NCI-H1105 (cell line): ENCODE data around the gene NFAT5.
"Not testable (repeated sequence)": the region's sequence is repeated elsewhere in the genome, so short reads cannot be mapped to it uniquely, and the experiment has no call there.

Experiments
- DNase-seq: peaks from one replicate; lab custom pipeline; 2025; lab: John Stamatoyannopoulos, UW

The NFAT5 gene, protein sequence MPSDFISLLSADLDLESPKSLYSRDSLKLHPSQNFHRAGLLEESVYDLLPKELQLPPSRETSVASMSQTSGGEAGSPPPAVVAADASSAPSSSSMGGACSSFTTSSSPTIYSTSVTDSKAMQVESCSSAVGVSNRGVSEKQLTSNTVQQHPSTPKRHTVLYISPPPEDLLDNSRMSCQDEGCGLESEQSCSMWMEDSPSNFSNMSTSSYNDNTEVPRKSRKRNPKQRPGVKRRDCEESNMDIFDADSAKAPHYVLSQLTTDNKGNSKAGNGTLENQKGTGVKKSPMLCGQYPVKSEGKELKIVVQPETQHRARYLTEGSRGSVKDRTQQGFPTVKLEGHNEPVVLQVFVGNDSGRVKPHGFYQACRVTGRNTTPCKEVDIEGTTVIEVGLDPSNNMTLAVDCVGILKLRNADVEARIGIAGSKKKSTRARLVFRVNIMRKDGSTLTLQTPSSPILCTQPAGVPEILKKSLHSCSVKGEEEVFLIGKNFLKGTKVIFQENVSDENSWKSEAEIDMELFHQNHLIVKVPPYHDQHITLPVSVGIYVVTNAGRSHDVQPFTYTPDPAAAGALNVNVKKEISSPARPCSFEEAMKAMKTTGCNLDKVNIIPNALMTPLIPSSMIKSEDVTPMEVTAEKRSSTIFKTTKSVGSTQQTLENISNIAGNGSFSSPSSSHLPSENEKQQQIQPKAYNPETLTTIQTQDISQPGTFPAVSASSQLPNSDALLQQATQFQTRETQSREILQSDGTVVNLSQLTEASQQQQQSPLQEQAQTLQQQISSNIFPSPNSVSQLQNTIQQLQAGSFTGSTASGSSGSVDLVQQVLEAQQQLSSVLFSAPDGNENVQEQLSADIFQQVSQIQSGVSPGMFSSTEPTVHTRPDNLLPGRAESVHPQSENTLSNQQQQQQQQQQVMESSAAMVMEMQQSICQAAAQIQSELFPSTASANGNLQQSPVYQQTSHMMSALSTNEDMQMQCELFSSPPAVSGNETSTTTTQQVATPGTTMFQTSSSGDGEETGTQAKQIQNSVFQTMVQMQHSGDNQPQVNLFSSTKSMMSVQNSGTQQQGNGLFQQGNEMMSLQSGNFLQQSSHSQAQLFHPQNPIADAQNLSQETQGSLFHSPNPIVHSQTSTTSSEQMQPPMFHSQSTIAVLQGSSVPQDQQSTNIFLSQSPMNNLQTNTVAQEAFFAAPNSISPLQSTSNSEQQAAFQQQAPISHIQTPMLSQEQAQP (N-terminal part only)

DNA sequence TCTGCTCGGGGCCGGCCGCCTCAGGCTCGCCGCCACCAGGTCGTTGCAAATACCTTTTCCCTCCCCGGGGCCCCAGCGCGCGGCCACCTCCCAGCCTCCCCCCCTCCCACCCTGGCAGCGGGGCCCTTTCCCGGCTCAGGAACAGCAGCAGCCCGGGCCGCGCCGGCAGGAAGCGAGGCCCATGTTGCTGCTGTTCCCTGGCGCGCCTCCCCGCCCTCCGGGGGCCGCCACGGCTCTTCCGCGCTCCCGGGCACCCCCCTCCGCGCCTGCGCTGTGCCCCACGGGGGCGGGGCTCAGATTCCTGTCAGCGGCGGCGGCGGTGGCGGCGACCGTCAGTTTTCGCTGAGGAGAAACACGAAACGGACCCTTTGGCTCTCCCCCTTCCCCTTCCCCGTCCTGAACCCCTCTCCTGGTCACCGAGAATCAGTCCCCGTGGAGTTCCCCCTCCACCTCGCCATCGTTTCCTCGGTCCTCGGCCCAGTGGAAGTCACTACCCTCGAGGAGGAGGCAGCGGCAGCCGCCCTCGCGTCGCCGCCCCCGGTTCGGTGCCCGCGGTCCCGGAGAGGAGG lies at the start of gene NFAT5:
TSS of gene NFAT5 (plus strand) at position 296 of the 569 bp plus-strand sequence. CDS start 336 bp downstream, outside the sequence.
- peak; percentile 52 for DNase-seq

DNA sequence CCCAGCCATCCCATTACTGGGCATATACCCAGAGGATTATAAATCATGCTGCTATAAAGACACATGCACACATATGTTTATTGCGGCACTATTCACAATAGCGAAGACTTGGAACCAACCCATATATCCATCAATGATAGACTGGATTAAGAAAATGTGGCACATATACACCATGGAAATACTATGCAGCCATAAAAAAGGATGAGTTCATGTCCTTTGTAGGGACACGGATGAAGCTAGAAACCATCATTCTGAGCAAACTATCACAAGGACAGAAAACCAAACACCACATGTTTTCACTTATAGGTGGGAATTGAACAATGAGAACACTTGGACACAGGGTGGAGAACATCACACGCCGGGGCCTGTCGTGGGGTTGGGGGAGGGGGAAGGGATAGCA lies 47.9 kb upstream of the NFAT5 start:
- not testable (repeated sequence) for DNase-seq

DNA sequence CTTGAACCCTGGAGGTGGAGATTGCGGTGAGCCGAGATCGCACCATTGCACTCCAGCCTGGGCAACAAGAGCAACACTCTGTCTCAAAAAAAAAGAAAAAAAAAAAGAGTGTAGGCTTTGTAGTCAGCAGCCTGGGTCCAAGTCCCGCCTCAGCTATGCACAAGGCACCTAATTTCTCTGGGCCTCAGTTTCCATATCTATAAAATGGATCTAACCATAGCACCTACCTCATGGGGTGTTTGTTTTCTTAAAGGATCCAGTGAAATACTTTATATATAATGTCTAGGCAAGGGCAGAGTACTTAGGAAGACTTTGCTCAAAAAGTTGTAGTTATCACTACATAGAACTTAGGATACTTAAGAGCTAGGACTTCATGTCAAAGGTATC lies 45.4 kb upstream of the NFAT5 start:
- DNase-seq, result no peak

DNA sequence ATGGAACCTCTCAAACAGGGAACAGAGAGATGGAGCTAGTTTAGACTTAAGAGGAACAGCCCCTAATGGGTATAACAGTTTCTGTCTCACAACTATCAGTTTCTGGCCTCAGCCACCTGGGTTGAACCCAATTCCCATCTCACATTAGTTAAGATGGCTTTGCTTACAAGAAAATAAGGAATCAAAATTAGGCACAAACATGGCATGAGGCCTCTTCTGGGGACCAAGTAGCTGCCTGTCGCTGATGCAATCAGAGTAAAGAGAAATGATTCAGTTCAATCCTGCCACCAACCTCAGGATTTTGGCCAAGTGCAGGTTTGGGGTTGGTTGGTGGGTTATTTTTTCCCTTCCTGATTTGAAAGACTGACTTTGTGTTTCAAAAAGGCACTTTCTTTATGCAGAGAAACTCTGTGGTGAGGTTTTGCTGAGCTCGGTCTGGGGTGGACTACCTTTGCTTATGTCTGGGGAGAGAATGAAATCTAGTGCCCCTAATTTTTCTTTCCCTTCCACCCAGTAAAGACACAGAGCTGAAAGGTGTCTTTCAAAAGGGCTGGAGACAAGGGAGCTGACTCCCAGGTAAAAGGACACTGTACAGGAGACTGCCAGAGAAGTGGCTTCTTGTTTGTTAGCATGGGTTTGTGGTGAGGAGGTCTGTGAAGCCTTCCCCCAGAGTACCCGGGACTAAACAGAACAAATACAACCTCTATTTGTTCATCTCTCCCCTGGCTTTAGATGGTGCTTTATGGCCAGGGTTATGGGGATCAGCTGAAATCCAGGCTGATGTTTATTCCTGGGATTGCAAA lies 44.8 kb upstream of the NFAT5 start:
- DNase-seq, result no peak

DNA sequence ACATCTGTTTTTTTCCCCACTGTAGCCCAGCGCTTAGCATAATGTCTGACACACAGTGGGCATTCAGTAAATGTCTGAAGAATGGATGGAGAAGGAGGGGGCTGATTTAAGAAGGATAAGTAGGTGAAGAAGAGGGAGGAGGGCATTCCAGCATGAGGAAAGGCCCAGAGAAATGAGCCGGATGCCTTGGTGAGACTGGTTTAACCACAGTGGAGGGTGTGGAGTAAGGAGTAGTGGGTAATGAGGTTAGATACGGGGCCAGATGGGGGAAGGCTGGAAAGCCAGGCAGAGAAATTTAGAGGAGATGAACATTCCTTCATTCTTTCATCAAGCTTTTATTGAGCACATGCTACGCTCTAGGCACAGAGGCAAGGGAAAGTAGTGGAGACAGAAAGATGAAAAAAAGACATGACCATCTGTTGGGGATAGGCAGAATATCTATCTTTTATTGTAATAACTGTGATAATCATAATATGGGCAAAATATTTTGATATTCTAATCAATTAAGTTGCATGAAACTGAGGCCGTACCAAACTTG lies 43.7 kb upstream of the NFAT5 start:
- DNase-seq, result no peak

DNA sequence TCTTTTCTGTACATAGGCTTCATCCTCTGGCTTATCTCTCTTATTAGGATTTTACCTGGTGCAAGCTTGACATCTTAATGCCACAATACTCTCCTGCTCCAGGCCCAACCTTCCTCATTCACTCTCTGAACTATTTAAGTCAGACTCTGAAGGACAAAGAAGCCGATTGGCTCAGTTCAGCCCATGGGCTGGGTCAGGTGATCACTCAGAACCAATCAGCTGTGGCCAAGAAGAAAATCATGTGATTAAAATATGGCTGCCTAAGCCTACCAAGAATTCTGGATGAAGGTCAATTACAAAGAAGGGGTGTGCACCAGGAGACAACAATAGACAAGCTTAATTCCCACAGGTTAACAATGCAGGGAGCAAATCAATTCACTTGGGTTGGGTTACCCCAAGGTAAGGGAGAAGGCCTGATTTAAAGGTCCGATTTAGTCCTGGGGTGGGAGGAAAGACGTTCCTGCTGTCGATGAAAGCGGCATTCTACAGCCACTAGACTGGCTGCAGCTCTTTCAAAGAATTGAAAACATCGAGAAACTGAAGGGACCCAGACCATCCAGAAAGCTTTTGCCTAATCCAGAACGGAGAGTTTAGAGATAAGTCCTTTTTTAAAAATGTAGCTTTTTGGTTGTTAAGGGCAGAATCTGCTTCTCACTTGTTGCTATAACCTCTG lies 42.9 kb upstream of the NFAT5 start:
- DNase-seq, result no peak

DNA sequence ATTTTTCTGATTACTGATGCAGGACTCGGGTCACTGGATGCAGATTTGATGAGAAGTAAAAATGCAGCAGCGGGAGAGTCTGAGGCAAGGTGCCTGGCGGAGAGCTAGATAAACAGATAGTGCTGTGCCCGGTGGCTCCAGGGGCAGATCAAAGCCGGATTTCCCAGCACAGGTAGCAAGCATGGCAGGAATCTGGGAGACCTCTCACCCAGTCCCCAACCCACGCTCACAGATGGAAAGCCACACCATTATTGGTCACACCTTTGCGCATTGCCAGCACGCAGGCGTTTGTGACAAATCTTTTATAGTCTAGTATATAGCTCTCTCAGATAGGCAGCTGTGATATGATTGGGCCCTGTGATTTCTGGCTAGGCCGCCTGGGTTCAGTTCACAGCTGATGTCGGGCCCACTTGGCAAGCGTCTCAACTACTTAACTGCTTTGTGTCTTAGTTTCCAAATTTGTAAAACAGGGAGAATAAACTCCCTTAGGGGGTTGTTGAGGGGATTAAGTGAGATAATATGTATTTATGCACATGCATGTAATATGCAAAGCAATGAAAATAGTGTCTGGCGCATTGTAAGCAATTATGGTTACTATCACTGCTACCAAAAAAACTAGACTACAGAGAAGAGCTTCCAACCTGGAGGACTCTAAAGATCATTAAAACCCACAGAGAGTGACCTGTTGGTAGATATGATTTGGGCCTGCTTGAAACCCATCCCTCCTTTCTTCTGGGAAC lies 42.0 kb upstream of the NFAT5 start:
- no peak for DNase-seq

DNA sequence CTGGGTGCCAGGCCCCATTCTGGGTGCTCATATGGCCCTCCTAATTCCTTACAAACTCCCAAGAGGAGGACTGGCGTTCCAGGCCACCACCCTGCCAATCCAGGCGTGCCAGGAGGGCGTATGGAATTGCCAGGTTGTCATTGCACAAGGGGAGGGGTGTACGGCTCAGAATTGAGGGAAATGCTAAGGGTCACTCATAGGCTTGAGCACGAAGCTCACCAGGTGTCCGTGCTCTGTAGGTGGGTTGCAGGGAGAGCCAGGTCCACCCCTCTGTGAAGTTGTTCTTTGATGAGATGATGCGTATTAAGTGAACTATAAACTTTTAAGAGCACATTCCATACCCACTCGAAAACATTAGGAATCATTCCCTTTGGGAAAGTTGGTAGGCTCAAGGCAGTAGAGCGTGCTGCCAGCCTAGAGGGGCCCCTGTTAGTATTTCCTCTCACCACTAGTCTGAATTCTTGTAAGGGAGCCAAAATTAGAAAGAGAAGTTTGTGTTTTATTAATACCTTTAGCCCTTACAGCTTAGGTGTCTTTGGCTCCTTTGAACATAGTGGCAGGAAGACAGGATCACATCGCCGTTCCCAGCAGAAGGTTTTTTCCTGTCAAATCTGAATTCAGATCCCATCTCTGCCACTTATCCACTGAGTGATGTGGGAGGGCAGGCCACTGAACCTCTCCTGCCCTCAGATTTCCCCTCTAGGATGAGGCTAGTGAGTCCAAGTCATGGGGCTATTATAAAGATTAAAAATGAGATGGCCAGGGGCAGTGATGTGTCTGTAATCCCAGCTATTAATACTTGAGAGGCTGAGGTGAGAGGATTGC lies 38.7 kb upstream of the NFAT5 start:
- DNase-seq, result no peak

DNA sequence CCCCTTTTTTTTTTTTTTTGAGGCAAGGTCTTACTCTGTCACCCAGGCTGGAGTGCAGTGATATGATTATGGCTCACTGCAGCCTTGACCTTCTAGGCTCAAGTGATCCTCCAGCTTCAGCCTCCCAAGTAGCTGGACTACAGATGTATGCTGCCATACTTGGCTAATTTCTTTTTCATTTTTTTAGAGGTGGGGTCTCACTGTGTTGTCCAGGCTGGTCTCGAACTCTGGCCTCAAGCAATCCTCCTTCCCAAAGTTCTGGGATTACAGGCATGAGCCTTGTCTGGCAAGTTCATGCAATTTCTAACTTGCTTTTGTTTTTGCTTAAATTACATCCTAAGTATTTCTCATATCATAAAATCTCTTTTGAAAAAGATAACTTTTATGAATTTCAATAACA lies 33.8 kb upstream of the NFAT5 start:
- no peak for DNase-seq

DNA sequence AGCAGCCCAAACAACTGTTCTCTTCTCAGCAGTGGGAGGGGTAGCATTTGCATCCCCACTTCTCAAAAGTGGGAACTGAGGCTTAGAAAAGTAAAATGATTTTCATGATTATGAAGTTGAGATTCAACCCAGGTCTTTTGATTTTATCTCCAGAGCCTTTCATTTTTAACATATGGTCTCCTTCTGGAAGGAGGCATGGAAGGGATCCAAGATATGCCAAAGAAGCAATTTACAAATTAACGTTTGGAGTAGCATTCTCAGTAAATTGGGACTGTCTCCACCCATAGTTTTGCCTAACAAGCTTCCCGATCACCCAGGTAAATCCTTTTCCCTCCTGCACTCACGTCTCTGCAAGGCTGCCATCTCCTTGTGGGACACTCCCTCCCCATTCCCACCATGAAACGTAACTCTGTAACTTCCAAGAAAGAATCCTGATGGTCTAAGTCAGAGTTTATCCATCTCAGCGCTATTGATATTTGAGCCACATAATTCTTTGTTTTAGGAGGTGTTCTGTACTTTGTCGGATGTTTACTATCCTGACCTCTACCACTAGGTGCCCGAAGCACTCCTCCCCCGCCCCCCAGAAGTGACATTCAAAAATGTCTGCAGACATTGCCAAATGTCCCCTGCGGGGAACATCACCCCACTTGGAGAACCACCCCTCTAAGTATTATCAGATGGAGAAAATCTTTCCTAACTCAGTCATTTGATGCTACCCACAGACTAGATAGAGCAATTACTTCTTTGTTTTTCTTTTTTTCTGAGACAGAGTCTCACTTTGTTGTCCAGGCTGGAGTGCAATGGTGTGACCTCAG lies 32.9 kb upstream of the NFAT5 start:
- DNase-seq, result no peak

DNA sequence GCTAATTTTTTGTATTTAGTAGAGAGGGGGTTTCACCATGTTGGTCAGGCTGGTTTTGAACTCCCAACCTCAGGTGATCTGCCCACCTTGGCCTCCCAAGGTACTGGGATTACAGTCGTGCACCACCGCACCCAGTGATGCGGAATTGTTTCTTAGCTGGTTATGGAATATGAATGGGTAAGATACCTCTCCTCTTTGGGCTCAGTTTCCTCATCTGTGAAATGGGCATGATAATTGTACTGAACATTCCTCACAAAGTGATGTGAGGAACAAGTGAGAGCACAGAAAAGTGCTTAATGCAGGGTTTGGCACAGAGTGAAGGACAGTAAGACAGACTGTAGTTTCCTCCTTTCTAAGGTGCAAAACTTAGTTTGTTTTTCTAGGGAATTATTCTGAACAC lies 31.0 kb upstream of the NFAT5 start:
- DNase-seq, result no peak

DNA sequence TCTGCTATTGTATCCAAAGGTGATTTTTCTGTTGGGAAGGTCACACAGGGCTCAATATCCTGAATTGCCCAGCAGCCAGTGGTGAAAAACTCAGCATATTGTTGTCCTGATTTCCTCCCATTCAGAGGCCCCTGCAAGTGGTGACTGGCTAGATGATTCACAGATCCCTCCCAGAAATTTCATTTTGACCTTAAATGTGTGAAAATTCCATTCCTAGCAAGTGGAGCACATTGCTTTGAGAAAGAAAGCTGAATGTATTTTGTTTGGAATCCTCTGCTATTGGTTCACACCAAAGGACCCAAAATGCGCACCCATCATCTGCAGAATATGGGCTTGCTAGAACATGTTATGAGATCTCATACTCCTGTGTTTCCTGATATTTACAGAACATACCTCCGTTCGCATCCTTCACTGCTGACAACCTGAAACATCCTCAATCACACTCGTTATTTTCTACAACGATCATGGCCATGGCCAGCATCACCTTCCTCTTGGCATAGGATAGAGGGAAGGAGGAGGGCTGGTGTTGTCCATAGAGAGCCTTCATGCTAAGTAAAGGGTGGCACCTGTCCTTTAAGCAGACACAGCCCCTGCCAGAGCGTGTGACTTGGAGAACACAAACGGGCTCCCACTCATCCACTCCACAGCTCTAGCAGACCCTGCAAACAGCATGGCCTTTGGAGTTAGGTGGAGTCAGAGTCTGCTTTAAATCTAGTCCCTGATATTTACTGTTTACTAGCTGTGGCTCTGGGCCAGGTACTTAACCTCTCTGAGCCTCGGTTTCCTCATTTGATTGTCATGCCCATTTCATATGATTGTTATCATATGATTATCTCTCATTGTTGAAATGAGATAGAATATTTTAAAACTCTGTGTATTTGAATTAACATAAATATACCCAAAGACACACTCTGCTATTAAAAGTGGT lies 30.4 kb upstream of the NFAT5 start:
- DNase-seq, result no peak

DNA sequence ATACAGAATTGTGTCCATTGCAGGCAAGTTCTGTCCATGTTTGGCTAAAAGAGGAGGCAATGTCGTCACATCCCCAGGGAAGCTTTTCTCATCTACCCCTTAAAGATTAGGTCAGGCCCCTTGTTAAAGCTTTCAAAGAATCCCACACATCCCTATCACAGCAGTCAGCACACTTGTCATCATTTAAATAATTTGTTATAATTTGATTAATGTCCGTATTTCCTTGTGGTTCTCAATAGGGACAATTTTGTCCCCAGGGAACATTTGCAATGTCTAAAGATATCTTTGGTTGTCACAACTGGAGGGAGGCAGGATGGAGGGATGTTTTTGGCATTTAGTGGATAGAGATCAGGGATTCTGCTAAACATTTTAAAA lies 28.1 kb upstream of the NFAT5 start:
- no peak for DNase-seq

DNA sequence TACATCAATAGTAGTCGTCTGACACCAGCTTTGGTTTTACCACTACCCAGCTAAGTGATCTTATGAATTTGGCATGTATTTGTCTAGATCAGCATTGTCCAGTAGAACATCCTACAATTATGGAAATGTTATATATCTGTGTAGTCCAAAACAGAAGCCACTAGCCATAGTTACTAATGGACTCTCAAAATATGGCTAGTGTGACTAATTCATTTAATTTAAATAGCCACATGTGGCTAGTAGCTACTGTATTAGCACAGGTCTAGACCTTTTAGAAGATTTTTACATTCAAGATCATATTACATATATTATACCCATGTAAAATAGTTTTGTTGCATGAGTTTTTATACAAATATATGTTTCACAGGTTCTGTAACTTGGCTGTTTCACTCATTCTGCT lies 27.0 kb upstream of the NFAT5 start:
- no peak for DNase-seq

DNA sequence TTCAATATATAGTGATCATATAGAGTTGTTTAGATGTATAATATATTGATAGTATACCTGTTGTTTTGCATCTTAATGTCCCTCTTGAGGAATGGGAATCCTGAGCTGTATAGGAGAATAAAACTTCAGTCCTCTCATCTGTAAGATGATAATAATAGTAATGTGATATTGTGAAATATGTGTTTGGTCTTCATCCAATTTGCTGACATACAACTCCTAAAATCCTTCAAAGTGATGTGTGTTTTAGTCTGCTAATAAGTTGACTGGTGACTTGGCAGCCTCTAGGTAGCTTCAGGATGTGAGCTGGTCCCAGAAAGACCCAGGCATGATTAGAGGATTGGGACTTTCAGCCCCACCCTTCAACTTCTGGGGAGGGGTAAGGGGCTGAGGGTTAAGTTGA lies 22.8 kb upstream of the NFAT5 start:
- no peak for DNase-seq

DNA sequence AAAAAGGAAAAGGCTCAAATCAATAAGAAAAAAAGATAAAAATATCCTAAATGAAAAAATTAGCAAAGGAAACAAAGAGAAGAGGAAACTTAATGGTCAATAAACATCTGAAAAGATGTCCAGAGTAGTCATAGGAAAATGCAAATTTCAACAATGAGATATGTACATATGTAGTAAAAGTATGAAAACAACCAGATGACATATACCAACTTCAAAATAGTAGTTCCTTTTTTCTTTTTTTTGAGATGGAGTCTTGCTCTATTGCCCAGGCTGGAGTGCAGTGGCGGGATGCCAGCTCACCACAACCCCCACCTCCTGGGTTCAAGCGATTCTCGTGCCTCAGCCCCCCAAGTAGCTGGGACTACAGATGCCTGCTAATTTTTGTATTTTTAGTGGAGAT lies 21.7 kb upstream of the NFAT5 start:
- no peak for DNase-seq

DNA sequence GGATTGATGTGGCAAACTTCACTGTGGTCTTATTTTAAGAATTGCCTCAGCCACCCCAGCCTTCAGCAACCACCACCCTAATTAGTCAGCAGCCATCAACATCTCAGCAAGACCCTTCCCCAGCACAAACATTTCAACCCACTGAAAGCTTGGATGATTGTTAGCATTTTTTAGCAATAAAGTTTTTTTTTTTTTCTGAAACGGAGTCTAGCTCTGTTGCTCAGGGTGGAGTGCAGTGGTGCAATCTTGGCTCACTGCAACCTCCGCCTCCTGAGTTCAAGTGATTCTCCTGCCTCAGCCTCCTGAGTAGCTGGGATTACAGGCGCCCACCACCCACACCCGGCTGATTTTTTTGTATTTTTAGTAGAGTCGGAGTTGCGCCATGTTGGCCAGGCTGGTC lies 19.1 kb upstream of the NFAT5 start:
- DNase-seq, result not testable (repeated sequence)
